KBM-7 (cell line): ENCODE measurements around the gene IGFLR1.

Source experiments
- DNase-seq: peaks from one replicate; pipeline ENCODE4 v3.0.0-alpha.2; 2015
- in situ Hi-C: fragments of 300-500 bp; cut with MboI; formaldehyde crosslinking; loops from 2 replicates; pipeline ENCODE4 v1.14.3; 2020; ENCODE audit warnings: low sequenced_read_pairs, low pct_unique_long_range_greater_than_20kb, mixed read lengths

Gene IGFLR1

DNA sequence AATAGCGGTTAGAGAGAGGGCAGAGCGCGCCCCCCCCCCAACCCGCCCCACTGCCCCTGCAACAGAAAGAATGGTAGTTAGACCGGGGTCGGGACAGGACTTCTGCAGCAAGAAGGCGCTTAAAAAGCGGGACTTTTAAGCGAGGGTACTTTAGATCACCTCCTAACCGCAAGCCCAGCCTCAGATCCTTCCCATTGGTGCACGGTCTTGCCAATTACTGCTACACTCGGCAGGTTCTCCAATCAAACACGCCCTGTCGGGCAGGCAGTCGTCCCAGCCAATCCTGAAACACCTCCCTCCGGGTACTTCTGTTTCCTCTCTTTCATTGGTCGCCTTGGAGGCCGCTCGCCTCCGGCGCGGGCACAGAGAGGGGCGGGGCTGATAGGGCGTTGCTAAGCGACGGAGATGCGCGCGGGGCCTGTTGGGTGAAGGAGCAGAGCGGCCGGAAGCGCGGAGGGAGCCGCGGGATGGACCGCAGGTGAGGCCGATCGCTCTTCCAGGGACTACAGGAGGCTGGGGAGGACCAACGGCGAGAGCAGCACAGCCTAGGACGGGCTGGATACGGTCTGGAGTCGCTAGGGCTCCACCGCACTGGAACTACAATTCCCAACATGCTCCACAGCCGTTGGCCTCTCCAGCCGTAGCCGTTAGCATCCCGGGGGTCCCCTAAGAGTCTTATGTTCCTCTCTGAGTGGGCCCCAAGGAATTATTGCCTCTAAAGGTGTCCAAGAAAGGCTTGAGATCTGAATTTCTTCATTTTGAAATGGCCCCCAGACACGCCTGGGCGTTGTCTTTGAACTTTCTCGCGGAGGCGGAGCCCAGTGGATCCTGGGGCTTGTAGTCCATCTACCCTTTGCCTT is 15.7 kb upstream of the IGFLR1 start, which contains the start of gene PROSER3:
Gene PROSER3, plus strand, starts transcription at position 428 of the 860 bp plus-strand sequence. Its CDS starts 40 bp downstream, at position 468.
- peak; percentile 100 for DNase-seq
- in situ Hi-C loops = no loop called here

DNA sequence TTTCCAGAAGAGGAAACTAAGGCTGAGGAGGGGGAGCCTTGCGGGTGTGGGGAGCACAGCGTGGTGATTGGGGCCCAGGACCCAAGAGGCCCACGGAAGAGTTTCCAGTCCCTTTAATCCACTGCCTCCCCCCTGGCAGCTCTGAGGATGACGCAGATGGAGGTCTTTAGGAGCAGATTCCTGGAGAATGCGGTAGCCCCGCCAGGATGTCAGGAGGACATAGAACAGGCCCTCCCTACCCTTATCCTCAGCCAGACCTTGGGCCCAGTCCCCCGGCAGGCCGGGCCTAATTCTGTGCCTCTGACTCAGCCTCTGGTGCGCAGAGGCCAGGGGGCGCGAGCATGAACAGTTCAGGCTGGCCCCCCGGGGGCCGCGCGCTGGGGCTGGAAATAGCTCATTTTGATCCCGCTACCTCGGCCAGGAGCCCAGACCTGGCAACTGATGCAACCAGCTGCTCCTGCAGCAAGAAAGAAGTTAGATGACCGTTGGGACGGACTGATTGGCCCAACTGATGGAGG is 15.0 kb upstream of the IGFLR1 start:
- in situ Hi-C loops = no loop called here
- no peak for DNase-seq

DNA sequence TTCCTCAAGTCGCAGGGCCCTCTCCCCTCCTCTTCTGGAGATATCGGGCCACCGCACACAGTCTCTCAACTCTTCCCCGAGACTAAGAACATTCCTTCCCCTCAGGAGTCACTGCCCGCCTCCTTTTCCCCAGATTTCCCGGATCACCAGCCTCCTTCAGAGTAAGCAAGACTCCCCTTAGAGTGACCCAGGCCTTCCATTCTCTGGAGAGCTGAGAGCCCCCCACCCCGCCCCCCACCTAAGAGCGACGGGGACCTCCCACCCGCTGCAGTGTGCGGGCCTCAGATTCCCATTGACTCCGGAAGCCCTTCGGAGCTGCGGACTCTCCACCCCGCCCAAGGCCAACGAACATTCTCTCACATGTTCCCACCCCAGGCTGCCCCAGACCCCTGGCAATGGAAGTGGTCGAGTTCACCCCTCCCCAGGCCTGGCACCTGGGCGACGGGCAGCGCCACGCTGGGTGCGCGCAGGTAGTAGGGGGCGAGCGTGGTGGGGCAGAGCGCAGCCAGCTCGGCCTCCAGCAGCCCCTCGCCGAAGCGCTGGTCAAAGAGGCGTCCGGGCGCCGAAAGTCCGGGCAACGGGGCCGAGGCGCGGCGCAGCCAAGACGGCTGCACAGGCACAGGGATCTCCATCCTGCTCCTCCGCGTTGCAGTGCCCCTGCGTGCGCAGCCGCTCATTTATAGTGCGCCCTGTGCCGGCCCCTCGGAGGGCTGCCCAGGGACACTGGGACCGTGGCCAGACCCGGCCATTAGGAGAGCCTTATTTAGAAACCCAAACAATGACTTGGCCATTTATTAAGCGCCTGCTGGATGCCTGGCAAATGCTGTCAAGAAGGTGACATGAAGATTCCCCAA is 14.4 kb upstream of the IGFLR1 start, which contains the start of gene HSPB6:
Gene HSPB6, minus strand, starts transcription at position 653 of the 854 bp plus-strand sequence. Its CDS starts 21 bp downstream, at position 632.
- in situ Hi-C loops = no loop called here
- no peak for DNase-seq

DNA sequence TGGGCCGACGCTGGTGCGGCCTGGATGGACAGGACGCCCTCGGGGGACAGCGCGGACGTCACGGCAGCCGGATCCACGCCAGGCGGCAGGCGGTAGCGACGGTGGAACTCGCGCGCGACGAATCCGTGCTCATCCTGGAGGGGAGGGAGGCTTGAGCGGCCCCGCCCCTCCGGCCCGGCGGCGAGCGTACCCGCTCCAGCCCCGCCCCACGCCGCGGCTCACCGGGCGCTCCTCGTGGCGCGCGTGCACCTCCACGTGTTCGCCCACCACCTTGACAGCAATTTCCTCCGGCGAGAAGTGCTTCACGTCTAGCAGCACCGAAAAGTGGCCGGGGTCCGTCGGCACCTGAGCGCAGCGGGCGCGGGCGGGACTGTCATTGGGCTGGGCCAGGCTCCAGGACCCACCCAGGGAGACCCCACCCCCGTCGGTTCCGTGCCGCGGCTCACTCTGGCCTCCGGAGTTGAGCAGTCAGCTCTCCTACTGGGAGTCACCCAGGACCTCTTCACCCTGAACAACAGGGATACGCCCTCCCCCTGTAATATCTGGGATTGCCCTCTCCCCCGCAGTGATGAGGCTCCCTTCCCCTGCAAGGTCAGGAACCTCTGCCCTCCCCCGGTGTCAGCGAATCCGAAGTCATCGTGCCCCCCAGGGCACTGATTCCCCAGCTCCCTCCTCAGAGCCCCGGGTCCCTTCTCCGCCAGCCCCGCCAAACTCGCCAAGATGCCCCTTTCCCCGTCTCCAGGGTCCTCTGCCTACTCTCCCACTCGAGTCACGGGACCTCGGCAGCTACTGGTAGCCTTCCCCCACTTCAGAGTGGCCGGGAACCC is 13.5 kb upstream of the IGFLR1 start:
- in situ Hi-C loops = no loop called here
- no peak for DNase-seq

DNA sequence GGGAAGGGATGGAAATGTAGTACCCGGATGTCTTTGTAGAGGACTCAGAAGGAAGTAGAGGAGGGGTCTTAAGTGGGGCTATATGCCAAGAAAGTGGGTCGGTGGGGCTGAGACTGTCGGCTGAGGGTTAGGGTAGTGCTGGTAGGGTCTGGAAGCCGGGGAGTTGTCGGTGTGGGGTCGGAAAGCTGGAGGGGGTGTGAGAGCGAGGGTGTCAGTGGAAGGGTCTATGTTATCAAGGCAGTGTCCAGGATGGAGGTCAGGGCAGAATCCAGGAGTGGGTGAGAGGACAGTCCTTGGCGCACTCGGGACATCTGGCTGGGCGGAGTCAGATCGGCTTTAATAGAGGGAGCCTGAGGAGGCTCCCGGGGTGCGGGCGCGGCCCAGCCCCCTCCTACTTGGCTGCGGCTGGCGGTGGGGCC is 12.9 kb upstream of the IGFLR1 start:
- in situ Hi-C loops = no loop called here
- no peak for DNase-seq

DNA sequence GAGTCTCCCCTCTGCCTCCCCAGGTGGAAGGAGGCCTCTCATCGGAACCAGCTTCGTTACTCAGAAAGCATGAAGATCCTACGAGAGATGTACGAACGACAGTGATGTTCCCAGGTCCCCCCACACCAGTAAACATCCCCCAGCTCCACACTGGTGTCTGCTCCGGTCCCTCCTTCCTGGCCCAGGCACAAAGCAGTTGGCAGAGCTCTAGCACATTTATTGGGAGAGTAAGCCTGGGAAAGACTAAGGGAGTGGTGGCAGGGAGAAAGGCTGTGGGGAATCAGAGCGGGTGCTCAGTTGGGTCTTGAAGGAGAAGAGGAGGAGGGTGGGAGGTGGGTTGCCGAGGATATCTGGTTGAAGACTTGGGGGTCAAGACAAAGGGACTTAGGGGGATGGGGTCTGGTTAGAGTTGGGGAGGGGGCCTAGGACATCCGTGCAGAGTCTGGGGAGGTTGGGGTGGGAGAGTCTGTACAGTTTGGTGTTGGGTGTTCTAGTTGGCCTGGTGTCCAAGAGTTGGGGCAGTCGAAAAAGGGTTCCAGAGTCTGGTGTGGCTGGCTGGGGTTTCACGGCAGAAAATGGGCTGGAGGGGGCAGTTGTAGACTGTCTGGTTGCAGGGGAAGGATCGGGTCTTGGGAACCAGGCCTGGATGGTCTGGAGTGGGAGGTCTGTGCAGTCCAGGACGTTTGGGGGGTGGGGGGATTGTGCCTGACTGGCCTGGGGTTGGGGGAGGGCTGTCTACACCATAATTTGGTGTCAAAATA is 12.3 kb upstream of the IGFLR1 start:
- DNase-seq = no peak
- in situ Hi-C loops = no loop called here

DNA sequence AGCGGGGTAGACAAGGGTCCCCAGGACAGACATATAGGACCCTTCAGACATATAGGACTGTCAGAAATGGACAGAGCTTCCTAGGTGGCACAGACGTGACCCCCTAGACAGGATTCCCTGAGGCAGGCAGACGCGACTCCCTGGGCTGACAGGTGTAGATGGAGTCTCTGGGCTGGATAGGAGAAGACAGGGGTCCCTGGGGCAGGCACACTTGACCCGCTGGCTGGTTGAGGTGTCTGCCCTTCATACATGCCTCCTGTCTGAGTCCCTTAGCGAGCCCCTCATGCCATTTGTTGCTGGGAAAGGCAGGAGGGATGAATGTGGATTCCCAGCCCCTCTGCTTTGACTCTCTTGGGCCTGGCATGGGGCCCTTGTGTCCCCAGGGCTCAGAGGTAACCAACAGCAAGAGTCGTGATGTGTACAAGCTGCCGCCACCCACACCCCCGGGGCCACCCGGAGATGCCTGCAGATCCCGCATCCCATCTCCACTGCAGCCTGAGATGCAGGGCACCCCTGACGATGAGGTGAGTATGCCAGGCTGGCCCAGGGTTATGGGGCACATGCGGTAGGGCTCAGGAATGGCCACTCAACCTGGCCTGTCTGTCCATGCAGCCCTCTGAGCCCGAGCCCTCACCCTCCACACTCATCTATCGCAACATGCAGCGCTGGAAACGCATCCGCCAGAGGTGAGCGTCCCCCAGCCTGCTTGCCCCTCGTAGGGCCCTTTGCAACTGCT is 11.6 kb upstream of the IGFLR1 start:
- in situ Hi-C loops = no loop called here
- no peak for DNase-seq

DNA sequence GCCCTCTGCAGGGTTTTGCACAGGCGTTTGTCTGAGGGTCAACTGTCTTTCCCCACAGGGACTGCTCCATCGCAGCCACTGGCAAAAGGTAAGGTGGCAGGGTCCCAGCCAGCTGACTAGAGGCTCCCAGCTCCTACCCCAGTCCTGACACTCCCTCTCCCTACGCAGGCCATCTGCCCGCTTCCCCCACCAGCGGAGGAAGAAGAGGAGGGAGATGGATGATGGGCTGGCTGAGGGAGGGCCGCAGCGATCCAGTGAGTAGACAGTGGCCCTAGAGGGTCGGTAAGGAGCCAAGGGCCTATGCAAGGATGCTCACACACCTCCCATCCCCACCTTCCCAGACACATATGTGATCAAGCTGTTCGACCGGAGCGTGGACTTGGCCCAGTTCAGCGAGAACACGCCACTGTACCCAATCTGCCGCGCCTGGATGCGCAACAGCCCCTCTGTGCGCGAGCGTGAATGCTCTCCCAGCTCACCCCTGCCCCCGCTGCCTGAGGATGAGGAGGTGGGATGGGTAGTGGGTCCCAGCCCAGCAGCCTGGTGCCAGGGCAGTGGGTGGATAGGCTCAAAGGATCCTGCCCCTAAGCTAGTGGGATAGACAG is 10.6 kb upstream of the IGFLR1 start:
- in situ Hi-C loops = no loop called here
- DNase-seq = no peak

DNA sequence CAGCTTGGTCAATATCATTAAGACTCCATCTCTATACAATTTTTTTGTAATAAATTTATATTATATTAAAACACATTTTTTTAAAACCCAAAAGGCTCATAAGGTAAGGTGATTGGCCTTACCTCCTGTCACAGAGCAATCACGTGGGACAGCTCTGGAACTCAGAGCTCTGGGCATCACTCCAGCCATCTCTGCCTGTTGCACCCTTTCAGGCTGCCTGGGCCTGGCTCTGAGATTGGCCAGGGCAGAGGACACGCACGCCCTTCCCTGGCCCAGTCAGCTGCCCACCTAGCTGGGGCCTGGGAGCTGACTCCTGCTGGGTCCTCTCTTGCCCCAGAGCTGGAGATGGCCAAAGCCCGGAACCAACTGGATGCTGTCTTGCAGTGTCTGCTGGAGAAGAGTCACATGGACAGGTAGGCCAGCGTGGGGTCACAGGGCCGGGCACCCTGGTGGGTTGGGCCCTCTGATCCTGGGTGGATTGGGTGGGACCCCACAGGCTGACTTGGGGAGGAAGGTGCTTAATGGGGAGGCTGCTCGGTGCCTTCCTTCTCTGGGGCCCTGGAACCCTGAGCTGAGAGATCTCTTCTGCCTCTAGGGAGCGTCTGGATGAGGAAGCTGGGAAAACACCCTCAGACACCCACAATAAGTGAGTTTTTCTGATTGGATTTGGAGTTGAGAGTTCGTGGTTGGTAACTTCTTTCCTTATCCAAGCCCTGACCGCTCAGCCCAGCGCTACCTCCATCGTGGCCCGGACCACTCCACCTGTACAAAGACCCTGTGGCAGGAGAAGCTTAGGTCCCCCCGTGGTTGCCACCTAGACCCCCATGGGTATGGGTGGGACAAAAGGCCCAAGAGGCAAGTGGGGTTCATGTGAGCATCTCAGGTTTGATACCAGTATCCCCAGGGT is 9.8 kb upstream of the IGFLR1 start:
- DNase-seq = no peak
- in situ Hi-C loops = no loop called here

DNA sequence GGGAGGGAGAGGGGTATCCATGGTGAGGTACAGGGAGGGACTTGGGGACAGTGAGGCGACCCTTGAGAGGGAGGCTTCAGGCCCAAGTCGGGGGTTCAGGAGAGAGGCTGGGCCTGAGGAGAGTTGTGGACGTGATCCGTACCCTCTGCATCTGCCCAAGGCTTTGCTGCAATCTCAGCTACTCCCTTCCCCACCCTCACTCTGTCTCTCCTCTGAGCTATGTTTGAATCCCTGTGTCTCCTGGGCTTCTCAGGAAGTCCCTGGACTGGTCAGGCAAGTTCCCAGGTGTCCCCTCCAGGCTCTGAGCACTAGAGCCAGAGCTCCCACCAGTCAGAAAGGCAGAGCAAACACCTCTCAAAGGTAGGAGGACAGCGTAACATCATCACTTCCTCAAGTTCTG is 7.9 kb upstream of the IGFLR1 start:
- DNase-seq = no peak

DNA sequence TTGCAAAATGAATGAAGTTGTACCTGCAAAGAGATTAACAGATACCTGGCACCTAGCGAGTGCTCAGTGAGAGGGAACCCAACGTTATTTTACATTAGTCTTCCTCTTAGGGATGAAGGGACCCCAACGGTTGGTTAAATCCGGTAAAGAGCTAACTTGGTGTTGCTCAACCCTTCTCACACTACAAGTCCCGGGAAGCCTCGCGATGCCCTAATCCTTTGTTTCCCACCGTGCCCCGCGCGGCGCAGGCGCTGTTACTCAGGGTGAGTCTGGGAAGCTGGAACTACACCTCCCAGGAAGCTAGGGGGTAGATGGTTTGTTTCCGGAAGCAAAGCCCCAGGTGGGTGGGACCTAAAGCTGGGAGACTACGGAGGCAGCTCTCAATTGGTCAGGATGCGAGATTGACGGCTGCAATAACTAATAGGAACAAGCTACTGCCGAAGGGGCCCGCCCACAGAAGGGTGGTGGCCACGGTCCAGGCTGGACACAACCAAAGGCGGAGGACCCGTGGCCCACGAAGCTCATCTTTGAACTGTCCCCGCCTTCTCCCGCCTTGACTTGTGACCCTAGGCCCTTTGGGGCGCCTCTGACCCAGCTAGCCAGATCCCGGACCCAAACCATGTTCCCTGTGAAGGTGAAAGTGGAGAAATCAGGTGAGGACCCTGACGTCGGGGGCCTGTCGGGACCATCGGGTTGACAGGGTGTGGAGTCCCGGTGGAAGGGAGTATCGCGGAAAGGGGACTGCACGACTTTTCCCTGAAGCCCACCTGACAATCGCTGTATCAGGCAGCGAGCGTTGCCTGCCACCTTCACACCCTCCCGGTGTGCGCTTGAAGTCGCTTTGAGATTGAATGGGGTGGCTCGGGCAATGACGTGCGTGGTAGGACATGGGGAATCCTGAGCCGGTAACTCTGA is 6.1 kb upstream of the IGFLR1 start, which contains the start of gene LIN37:
Gene LIN37, plus strand, starts transcription at position 471 of the 915 bp plus-strand sequence. Its CDS starts 149 bp downstream, at position 620.
- peak; percentile 99 for DNase-seq
- in situ Hi-C loops = no loop called here

More for the DNA sequence above, 7.9 kb upstream of the IGFLR1 start:
- in situ Hi-C loops = no loop called here

DNA sequence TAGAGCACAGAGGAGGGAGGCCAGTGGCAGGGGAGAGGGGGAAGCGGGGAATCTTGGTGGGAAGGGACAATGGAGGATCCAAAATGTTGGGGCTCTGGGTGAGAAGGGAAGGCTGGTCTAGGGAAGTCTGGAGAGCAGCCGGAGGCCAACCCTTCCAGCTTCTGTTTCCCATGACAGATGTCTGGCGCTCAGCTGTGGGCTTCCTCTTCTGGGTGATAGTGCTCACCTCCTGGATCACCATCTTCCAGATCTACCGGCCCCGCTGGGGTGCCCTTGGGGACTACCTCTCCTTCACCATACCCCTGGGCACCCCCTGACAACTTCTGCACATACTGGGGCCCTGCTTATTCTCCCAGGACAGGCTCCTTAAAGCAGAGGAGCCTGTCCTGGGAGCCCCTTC is 4.3 kb upstream of the IGFLR1 start:
- in situ Hi-C loops = no loop called here

DNA sequence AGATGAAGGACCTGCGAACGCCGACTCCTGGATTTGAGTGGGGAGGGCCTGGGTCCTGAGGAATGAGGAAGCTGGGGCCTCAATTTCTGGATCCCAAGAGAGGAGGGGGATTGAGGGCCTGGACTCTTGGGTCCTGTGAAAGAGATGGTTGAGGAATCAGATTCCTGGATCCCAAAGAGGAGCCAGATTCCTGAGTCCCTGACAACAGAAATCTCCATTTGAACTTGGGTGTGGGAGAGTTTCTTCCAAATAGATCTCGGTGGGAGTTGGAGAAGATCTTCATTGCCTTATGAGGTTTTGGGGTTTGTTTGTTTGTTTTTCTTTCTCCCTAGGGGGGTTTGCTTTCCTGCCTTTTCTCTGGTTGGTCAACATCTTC is 3.8 kb upstream of the IGFLR1 start:
- DNase-seq = no peak
- in situ Hi-C loops = no loop called here

More for the DNA sequence above, 4.3 kb upstream of the IGFLR1 start:
- DNase-seq = no peak

DNA sequence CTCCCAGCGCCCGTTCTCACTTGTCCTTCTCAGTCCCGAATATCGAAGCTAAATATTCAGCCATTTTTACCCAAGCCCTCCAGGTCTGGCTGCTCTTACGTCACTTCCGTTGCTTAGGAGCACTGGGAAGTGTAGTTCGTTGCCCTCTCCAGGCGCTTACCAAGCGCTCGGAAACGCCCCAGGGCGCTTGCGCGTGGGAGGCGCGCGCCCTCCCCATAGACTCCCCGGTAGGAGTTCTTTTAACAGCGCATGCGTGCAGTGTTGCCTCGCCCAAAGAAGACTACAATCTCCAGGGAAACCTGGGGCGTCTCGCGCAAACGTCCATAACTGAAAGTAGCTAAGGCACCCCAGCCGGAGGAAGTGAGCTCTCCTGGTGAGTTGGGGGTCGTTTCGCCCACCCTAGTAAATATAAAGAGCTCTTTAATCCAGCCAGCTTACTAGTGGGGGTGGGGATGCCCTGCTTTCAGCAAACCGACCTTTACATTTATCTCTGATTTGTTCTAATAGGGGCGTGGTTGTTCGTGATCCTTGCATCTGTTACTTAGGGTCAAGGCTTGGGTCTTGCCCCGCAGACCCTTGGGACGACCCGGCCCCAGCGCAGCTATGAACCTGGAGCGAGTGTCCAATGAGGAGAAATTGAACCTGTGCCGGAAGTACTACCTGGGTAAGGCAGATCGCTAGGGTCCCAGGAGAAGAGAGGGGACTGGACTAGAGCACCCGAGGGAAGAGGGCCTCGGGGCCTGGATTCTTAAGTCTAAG is 3.3 kb upstream of the IGFLR1 start, which contains the start of the genes PSENEN and U2AF1L4:
Gene PSENEN, plus strand, starts transcription at position 324 of the 759 bp plus-strand sequence. Its CDS starts 280 bp downstream, at position 604.
Gene U2AF1L4, minus strand, starts transcription at position 91 of the 759 bp plus-strand sequence. Its CDS starts 27 bp downstream, at position 64.
- DNase-seq = peak; percentile 99
- in situ Hi-C loops = no loop called here
